Osteocyte (in vitro differentiated cells): Measurements from ENCODE around the gene SLC39A3. TPM values are rescaled to one million over a fixed set of nuclear protein-coding genes. Genes with fewer than 3 reads are reported as not detected.
A peak's percentile ranks its signal among the peaks of the same experiment; 100 is the strongest.

Source experiments
- DNase-seq: peaks from one replicate; pipeline ENCODE4 v3.0.0; 2021; ENCODE audit warnings: mixed read lengths; ENCODE audit not compliant: unreplicated experiment; ENCODE audit errors: extremely low spot score
- H3K27ac Mint-ChIP-seq: one replicate; pipeline ENCODE4 v1.8.0; 2021; ENCODE audit warnings: mild to moderate bottlenecking, mixed read lengths; ENCODE audit not compliant: unreplicated experiment
- H3K27me3 Mint-ChIP-seq: one replicate; pipeline ENCODE4 v1.8.0; 2021; ENCODE audit warnings: mixed read lengths; ENCODE audit not compliant: unreplicated experiment
- H3K36me3 Mint-ChIP-seq: one replicate; pipeline ENCODE4 v1.8.0; 2021; ENCODE audit warnings: mixed read lengths; ENCODE audit not compliant: unreplicated experiment
- H3K4me1 Mint-ChIP-seq: one replicate; pipeline ENCODE4 v1.8.0; 2021; ENCODE audit warnings: mixed read lengths; ENCODE audit not compliant: unreplicated experiment
- H3K4me3 Mint-ChIP-seq: one replicate; pipeline ENCODE4 v1.8.0; 2021; ENCODE audit warnings: mild to moderate bottlenecking, moderate library complexity, mixed read lengths; ENCODE audit not compliant: unreplicated experiment
- H3K9me3 Mint-ChIP-seq: one replicate; pipeline ENCODE4 v1.8.0; 2021; ENCODE audit warnings: mixed read lengths; ENCODE audit not compliant: unreplicated experiment
- total RNA-seq: library from RNA; stranded (reverse); gene quantifications from 2 replicates; pipeline ENCODE4 v1.2.1, GENCODE V29; 2021
- TF ChIP-seq, protein P1 (sequence below): fragments of 200-600 bp; sonication (generic); IDR thresholded peaks from 2 replicates; pipeline ENCODE4 v1.5.0; 2021; ENCODE audit warnings: antibody characterized with exemption, mild to moderate bottlenecking, moderate library complexity

SLC39A3 gene
- total RNA-seq, 1 donor from 2014 or later, result 36.5 TPM

DNA sequence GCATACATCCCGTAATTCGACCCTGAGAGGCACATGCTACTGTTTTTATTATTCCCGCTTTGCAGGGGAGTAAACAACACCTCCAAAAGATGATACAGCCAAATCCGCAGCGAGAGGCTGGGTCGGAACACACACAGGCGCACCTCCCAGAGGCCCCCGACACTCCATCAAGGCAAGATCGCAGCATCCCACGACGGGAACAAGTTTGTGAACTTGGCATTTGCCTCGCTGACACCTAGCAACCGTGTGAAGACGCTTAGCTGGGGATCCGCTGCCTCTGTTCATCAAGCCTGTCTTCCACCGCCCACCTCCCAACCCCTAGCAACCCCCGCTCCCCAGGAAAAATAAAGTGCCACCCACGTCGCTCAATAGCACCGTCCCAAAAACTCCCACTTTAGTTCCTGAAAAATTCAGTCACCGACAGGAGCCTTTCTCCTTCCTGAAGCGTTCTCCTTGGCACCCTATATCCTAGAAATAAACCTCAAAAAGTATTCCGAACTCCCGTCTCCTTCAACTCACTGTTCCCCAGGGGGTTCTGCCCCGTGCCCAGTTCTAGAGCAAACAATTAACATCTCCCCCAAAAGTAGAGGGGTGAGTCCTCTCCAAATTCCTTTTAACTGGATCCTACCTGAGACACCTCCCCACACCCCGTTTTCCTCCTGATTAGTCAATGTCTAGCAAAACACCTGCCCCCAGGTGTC lies 39.0 kb downstream of the SLC39A3 start:
- Mint-ChIP-seq H3K4me3 (peak overlapping the region; percentile 20), H3K4me1 (peaks cover 2% of the 10 kb centered on the region), H3K27ac (no peak overlapping the region), H3K27me3 (peaks cover 24% of the 10 kb centered on the region), H3K36me3 (no peaks in the 10 kb centered on the region), H3K9me3 (no peaks in the 10 kb centered on the region)
- DNase-seq, result no peak
- TF ChIP-seq, protein P1, sequence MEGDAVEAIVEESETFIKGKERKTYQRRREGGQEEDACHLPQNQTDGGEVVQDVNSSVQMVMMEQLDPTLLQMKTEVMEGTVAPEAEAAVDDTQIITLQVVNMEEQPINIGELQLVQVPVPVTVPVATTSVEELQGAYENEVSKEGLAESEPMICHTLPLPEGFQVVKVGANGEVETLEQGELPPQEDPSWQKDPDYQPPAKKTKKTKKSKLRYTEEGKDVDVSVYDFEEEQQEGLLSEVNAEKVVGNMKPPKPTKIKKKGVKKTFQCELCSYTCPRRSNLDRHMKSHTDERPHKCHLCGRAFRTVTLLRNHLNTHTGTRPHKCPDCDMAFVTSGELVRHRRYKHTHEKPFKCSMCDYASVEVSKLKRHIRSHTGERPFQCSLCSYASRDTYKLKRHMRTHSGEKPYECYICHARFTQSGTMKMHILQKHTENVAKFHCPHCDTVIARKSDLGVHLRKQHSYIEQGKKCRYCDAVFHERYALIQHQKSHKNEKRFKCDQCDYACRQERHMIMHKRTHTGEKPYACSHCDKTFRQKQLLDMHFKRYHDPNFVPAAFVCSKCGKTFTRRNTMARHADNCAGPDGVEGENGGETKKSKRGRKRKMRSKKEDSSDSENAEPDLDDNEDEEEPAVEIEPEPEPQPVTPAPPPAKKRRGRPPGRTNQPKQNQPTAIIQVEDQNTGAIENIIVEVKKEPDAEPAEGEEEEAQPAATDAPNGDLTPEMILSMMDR, result no peak

DNA sequence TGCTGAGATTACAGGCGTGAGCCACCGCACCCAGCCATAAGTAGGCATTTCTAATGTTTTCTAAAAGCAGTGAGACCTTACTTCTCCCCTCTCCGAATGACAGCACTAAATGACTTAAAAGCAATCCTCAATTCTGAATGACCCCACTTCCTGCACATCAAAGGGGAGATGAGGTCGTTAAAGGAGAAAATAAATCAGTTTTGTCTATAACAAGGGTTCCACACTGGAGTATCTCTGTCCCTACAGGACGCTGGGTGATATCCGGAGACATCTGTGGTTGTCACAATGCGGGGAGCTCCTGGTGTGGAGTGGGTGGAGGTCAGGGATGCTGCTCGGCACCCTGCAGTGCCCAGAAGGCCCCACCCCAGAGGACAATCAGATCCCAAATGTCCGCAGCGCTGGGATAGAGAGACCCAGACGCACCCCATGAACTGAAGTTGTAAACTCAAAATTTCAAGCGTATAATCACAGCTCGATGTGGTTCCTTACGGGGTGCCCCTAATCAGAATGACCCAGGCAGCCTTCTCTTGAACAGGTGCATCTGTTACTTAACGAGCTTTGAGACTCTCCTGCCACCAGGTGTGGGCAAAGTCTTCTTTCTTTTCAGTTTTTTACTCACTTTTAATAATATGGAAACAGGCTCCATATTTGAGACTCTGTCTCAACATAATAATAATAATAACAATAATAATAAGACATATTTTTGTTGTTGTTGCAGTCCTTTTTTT lies 40.2 kb downstream of the SLC39A3 start:
- TF ChIP-seq, protein P1, result no peak
- no peak overlapping the region for H3K27ac Mint-ChIP-seq
- no peaks in the 10 kb centered on the region for H3K9me3 Mint-ChIP-seq
- H3K4me1 Mint-ChIP-seq, result peaks cover 2% of the 10 kb centered on the region
- H3K36me3 Mint-ChIP-seq, result no peaks in the 10 kb centered on the region
- H3K27me3 Mint-ChIP-seq, result peaks cover 30% of the 10 kb centered on the region
- DNase-seq, result no peak
- H3K4me3 Mint-ChIP-seq, result no peak overlapping the region

DNA sequence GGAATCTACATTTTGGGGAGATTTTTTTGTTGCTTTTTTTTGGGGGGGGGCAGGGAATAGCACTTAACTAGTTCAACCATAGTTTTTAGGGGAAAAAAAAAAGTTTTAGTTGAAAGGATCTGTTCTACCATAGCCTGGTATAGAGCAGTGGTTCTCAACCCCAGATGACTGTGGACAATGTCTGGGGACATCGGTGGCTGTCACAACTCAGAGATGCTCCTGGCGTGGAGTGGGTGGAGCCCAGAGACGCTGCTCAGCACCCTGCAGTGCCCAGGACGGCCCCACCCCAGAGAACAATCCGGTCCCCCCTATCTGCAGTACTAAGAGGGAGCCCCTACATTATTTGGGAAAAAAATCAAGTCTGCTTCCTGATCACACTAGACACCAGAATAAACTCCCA lies 45.6 kb downstream of the SLC39A3 start:
- Mint-ChIP-seq H3K27ac (no peak overlapping the region), H3K27me3 (peaks cover 19% of the 10 kb centered on the region), H3K4me3 (no peak overlapping the region), H3K9me3 (no peaks in the 10 kb centered on the region), H3K4me1 (no peaks in the 10 kb centered on the region), H3K36me3 (no peaks in the 10 kb centered on the region)
- no peak for DNase-seq
- TF ChIP-seq, protein P1, result no peak

DNA sequence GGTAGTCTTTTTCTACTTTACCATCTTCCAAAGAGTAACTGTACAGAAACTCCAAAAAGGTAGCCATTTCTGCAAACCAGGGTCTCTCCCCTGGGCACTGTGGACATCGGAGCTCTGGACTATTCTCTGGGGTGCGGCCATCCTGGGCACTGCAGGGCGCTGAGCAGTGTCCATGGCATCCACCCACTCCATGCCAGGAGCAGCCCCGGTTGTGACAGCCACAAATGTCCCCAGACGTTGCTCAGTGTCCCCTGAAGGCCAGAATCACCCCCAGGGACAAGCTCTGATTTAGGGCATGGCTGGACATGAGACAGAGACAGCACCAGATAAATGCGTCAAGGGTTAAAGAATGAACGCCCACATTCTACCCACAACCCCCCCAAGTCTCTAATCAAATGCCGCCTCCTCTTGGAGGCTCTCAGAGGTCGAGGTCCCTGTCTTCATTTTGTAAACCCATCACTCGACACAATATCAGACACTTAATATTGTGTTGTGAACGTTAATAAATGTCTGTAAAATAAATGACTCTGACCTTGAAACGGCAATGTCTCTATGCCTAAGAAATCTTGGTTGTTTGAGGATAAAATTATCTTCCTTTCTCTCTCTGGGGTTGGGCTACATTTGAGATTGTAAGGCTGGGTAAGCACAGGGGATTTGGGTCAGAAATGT lies 46.2 kb downstream of the SLC39A3 start:
- no peaks in the 10 kb centered on the region for H3K36me3 Mint-ChIP-seq
- no peak overlapping the region for H3K4me3 Mint-ChIP-seq
- no peak overlapping the region for H3K27ac Mint-ChIP-seq
- H3K9me3 Mint-ChIP-seq, result no peaks in the 10 kb centered on the region
- peaks cover 16% of the 10 kb centered on the region for H3K27me3 Mint-ChIP-seq
- TF ChIP-seq, protein P1, result no peak
- no peaks in the 10 kb centered on the region for H3K4me1 Mint-ChIP-seq
- DNase-seq, result no peak

DNA sequence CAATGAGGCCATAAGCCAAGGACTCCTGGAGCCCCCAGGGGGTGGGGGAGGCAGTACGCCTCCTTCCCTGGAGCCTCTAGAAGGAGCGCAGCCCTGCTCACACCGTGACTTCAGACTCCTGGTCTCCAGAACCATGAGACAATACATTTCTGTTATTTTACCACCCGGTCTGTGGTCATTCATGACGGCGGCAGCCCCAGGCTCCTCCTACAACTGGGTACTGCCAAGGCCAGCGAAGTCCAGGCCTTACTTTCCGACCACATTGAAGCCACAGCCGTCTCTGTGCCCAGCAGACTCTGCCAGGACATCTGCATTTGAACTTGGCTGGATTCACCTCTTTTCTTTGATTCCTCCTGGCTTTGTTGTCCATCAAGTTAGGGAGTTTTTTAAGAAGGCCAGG lies 47.9 kb downstream of the SLC39A3 start:
- Mint-ChIP-seq H3K4me1 (no peaks in the 10 kb centered on the region), H3K4me3 (no peak overlapping the region), H3K27ac (no peak overlapping the region), H3K9me3 (no peaks in the 10 kb centered on the region), H3K36me3 (no peaks in the 10 kb centered on the region), H3K27me3 (peaks cover 15% of the 10 kb centered on the region)
- TF ChIP-seq, protein P1, result no peak
- no peak for DNase-seq
